HG03558 (cell line): Measurements from ENCODE around the gene TMEM95.

Source experiments
- ATAC-seq: cut with Tn5 transposase; IDR thresholded peaks from one replicate; pipeline ENCODE4 v1.9.1; 2021; ENCODE audit warnings: moderate number of reproducible peaks; ENCODE audit not compliant: unreplicated experiment; ENCODE audit errors: extremely low read depth

The TMEM95 gene, protein sequence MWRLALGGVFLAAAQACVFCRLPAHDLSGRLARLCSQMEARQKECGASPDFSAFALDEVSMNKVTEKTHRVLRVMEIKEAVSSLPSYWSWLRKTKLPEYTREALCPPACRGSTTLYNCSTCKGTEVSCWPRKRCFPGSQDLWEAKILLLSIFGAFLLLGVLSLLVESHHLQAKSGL

GRCh38 chr17:7355053-7355452, at the start of gene TMEM95:
TMEM95 (plus strand) TSS chr17:7355156; CDS start chr17:7355205, 49 bp downstream.
- no peak for ATAC-seq

GRCh38 chr17:7306911-7307685, 47.9 kb upstream of the TMEM95 start, which contains the start of gene EIF5A:
EIF5A (plus strand) TSS chr17:7307628; CDS start chr17:7309636, 2,008 bp downstream.
- peak; percentile 42 for ATAC-seq

DNA sequence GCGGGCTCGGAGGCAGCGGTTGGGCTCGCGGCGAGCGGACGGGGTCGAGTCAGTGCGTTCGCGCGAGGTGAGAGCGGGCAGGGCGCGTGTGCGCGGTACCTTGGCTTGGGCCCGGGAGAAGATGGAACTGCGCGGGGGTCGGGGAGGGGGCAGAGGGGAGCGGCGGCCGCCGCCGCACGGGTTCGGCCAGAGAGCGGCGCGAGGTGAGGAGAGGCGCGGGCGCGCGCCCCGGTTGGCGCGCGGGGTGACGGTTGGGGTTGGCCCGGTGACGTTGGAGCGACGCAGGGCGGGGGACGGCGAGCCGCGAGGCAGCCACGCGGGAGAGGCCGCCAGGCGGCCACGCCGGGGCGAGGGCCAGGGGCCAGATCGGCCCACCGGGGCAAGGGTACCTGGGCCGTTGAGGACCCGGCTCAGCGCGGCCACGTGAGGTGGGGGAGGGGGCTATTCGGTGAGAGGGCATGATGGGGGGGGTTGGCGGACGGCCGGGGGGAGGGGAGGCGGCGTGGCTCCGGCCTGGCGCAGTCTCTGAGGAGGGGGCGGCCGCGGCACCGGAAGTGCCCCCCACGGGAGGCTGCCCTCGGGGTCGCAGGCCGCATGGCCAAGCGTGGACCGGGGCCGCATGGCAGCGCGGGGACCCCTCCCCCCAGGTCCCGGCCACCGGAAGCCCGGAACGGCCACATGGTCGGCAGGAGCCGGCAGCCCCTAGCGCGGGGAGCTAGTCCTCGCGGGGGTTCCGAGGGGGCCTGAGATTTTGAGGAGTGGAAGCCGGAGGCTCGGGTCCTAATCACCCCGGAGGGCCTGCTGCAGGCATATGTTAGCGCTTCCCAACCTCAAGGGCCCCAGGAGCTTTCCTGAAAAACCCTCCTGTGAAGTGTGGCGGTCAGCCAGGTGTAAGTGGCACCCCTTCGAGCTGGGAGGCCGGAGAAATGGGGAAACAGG, 47.0 kb upstream of the TMEM95 start:
- no peak for ATAC-seq

DNA sequence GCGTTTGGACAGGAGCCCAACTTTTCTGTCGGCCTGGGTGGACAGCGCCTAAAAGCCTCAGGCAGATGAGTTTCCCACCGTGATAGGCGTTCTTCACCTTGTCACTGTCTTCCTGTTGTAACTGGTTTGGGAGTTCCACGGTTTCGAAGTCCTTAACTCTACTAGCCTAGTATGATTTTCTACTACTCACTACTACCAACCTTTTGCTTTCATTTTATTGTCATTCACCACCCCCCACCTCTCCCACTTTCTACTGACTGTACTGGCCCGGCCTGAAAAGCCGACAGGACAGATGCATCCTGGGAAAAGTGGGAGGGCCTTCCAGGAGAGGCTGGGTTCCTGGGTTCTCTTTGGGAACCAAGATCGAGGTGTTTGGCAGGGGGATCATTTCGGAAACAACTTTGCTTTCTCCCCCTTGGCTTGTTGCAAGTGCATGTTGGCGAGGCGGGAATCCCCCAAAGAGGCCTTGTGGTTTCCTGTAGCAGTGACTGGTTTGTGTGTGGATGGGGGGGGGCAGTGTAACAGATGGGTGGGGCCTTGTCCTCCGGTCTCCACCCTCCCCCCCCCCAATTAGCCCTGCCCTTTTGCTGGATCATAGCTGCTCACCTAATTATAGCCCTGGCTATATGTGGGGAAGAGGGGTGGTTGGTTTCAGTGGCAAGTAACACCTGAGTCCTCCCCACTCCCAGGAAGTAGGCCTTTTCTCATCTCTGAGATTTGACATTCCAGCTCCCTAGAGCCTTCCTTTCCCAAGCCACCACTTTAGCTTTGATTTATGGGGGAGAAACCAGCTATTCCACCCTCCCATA, 46.1 kb upstream of the TMEM95 start:
- ATAC-seq: no peak

DNA sequence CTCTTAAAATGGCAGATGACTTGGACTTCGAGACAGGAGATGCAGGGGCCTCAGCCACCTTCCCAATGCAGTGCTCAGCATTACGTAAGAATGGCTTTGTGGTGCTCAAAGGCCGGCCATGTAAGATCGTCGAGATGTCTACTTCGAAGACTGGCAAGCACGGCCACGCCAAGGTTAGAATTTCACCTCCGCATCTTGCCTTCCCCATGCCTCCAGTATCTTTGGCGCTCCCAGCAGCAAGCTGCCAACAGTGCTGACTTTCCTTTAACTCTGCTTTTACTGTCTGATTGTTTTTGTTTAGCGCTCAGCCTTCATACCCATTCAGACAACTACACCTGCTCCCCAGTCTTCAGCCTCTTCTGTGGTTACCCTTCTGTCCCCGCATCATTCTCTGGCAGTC, 45.3 kb upstream of the TMEM95 start:
- no peak for ATAC-seq

GRCh38 chr17:7311110-7311705, 43.7 kb upstream of the TMEM95 start:
- no peak for ATAC-seq

- ATAC-seq: no peak
Observed at GRCh38 chr17:7312432-7313087, 42.4 kb upstream of the TMEM95 start.

DNA sequence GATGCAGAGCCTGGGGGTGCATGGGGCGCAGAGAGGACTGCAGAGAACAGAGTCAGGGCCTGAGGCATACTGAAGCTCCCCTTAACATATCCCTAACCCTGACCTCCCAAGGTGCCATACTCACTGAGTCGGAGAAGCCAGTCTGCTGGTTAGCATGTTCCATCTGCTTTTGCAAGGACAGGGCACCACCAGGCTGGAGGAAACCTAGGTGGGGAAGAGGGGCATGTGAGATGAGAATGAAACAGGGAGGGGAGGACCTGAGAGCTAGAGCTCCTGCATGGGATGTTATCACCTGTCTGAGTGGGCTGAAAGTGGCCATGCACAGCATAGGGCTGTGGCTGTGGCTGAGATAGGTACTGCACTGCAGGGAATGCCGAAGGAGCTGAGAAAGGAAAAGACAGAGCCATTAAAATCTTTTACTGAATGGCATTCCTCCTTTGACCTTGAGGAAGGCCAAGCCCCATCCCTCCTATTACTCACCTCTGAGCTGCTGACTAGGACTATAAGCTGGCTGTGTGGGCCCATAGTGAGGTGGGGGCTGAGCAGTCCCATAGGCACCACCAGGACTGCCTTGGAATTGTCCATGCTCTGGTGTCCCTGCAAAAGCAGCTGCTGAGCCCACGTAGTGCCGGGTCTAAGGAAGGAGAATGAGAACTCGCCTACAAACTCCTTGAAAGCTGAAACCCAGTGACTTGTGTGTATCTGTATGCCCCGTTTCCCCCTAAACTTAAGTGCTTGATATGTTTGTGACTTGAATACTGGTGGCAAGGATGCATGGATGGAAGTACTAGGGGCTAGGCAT, 41.7 kb upstream of the TMEM95 start:
- ATAC-seq: no peak

DNA sequence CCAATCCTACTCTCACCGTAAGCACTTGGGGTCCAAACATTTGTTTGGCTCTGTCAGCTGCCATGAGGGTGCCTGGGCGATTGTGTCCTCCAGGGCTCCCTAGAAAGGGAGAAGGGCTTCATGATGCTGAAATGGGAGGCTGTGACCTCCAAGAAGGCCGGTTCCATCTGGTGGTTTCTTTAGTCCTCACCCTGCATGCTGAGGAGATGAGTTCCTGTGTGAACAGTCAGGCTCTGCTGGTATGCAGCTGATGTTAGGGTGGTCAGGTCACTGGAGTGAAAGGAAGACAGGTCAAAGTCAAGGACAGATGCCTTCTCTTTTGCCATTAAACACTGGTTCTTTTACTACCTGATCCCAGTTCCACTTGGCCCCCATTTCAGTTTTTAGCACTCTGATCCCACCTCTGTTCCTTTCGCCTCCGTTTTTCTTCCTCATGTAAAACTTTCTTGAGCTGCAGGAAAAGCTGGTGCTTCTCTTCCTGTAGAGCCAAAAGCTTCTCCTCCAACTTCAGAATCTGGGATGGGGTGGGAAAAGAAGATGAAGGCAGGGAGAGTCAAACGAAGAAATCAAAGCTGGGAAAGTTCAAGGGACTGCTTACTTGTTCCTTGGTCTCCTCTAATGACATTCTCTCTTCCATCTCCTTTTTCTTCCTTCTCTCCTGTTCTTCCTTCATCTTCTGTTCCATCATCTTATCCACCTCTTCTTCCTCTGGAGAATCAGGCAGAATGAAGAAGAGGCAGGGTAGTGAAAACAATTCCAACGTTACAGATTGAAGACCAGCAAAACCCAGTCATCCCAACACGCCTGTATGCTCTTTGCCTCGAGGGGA, 40.9 kb upstream of the TMEM95 start:
- ATAC-seq: no peak

DNA sequence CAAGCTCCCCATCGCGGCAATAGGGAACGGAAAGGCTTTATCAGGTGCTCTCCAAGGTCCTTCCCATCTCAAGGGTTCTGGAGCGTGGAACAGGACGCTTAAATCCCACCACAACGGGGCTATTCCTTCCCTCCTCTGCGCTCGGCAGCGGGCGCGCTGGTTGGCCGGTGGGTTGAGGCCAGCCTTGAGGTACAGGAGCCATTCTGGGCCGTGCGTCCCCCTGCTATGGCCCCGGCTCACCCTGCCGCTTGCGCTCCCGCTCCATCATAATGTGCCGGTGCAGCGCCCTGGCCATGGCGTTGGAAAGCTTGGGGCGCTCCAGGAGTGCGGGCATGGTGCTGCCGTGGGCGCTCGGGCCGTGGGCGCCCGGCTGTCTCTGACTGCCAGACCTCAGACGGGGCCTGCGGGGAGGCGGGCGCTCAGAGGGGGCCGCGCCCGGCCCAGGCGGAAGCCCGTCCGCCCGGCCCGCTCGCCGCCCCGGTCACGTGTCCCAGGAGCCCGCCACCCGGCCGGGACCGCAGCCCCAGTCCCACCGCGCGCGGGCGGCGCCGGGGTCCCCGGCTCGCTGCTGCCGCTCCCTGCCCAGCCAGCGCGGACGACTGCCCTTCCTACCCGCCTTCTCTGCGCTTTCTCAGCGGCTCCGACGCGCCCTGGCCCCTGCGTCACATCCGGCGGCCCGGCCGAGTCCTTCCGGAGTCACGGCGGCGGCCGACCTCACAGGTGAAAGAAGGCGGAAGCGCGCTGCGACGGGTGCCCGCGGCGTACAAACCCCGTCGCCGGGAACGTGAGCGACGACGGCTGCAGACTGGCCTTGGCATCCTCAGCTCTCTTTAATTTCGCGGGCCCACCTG, 40.0 kb upstream of the TMEM95 start, which contains the start of gene GPS2:
Gene GPS2 (minus strand): TSS at position 642 of the 851 bp plus-strand sequence. CDS start 308 bp downstream, at position 334.
- ATAC-seq: no peak

- no peak for ATAC-seq
Observed at GRCh38 chr17:7315570-7316235, 39.3 kb upstream of the TMEM95 start.

DNA sequence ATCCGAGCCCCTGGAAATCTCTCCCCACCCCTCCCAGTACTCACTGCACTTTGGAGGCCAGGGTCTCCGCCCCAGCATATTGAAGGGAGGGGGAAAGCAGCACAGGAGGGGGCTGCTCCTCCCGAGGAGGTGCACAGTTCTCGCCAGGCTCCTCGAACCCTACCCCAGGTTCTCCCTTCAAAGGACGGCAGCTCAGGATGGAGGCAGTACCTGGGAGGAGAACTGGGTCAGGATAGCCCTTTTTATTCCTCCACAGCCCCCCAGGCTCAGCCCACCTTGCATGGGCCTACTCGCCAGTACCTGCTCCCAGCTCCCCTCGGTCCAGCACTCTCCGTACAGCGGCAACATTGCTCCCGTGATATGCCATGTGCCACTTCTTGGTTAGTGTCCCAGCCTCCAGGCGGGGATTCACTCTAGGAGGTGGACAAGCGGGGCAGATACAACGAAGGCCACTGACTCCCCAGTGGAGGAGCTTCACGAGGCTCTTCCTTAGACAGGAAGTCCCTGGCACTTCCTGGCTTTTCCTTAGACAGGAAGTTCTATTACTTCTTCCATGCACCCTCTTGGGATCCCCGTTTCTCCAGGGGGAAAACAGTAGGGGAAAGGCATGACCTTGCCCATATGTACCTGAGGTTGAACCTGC, 37.7 kb upstream of the TMEM95 start:
- ATAC-seq: no peak

GRCh38 chr17:7318121-7318860, 36.7 kb upstream of the TMEM95 start:
- ATAC-seq: no peak

- no peak for ATAC-seq
Observed at GRCh38 chr17:7321466-7321865, 33.5 kb upstream of the TMEM95 start.
